Cardiac muscle cell (in vitro differentiated cells and primary cell): ENCODE results near the gene M6PR. TPM values are rescaled to one million over a fixed set of nuclear protein-coding genes. Genes with fewer than 3 reads are reported as not detected.

Source experiments
- DNase-seq, 2 donors: peaks; one replicate each; pipeline versions ENCODE4 v3.0.0 to v3.0.0-alpha.2; 2010 to 2017; ENCODE audit warnings: low read depth in 1 of 2, low spot score in 1 of 2
- H3K27ac ChIP-seq: fragments of 200-600 bp; sonication (generic); 2 replicates; pipeline ENCODE4 v1.5.1; 2016
- H3K27me3 ChIP-seq: fragments of 200-600 bp; sonication (generic); 2 replicates; pipeline ENCODE4 v1.6.0; 2016; ENCODE audit warnings: control low read depth
- H3K36me3 ChIP-seq: fragments of 200-600 bp; sonication (generic); 2 replicates; pipeline ENCODE4 v1.5.1; 2016; ENCODE audit warnings: control low read depth
- H3K4me1 ChIP-seq: fragments of 200-600 bp; sonication (generic); 2 replicates; pipeline ENCODE4 v1.8.1; 2017; ENCODE audit warnings: low read depth, mild to moderate bottlenecking, mixed run types
- H3K4me3 ChIP-seq: fragments of 200-600 bp; sonication (generic); 2 replicates; pipeline ENCODE4 v1.5.1; 2016; ENCODE audit warnings: mild to moderate bottlenecking
- H3K9me3 ChIP-seq: fragments of 200-600 bp; sonication (generic); 2 replicates; pipeline ENCODE4 v1.5.1; 2017; ENCODE audit warnings: low read depth, mild to moderate bottlenecking, control low read depth
- polyA plus RNA-seq: library from polyadenylated mRNA; unstranded; fragments of >200 nt; fragmentation: Nextera tagmentation; extraction: Ambion mirVana; gene quantifications from 2 replicates; pipeline ENCODE4 v1.2.1, GENCODE V29; 2016
- total RNA-seq: library from RNA; depleted of rRNA; stranded (reverse); fragments of >200 nt; gene quantifications from 2 replicates; pipeline ENCODE4 v1.2.3, GENCODE V29; 2016
- TF ChIP-seq, protein P1 (sequence below): IDR thresholded peaks from 2 replicates; pipeline ENCODE4 v1.5.1; 2012; ENCODE audit warnings: low read depth, mild to moderate bottlenecking, low read length

Gene M6PR
- total and polyA plus RNA-seq, 2 experiments from 2014 or later: 91.2 to 108 TPM

DNA sequence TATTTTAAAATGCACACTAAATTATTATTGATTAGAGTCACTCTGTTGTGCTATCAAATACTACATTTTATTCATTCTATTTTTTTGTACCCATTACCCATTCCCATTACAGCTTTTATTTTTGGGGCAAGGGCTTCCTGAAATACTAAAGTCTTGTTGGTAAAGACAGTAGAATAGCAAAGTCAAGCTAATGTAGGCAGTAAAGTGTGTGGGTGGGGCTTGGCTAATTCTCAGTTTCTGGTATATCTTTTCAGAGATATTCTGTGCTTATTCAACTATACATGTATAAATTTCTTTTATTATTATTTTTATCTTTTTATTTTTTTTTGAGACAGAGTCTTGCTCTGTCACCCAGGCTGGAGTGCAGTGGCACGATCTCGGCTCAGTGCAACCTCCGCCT, 57.5 kb downstream of the M6PR start:
- no peak for DNase-seq
- Histone ChIP-seq H3K27ac (no peak overlapping the region), H3K36me3 (no peaks in the 10 kb centered on the region), H3K4me1 (no peaks in the 10 kb centered on the region), H3K4me3 (no peak overlapping the region), H3K27me3 (no peaks in the 10 kb centered on the region), H3K9me3 (no peaks in the 10 kb centered on the region)
- TF ChIP-seq, protein P1, sequence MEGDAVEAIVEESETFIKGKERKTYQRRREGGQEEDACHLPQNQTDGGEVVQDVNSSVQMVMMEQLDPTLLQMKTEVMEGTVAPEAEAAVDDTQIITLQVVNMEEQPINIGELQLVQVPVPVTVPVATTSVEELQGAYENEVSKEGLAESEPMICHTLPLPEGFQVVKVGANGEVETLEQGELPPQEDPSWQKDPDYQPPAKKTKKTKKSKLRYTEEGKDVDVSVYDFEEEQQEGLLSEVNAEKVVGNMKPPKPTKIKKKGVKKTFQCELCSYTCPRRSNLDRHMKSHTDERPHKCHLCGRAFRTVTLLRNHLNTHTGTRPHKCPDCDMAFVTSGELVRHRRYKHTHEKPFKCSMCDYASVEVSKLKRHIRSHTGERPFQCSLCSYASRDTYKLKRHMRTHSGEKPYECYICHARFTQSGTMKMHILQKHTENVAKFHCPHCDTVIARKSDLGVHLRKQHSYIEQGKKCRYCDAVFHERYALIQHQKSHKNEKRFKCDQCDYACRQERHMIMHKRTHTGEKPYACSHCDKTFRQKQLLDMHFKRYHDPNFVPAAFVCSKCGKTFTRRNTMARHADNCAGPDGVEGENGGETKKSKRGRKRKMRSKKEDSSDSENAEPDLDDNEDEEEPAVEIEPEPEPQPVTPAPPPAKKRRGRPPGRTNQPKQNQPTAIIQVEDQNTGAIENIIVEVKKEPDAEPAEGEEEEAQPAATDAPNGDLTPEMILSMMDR: no peak

Other genes starting within 250 kb of the M6PR start
- 0.04 TPM in 1 of 2 replicates, not detected in the other for gene A2ML1, start 127.0 kb downstream of the M6PR start, total RNA-seq
- not detected in 2 replicates for gene A2ML1, start 127.0 kb downstream of the M6PR start, polyA plus RNA-seq
- gene PHC1, start 35.1 kb downstream of the M6PR start, total RNA-seq: 44.3 and 51.7 TPM in 2 replicates
- gene PHC1, start 35.1 kb downstream of the M6PR start, polyA plus RNA-seq: 37.5 and 47.0 TPM in 2 replicates
- gene KLRG1, start 39.9 kb upstream of the M6PR start, total RNA-seq: 5.6 and 8.5 TPM in 2 replicates
- 13.1 and 15.6 TPM in 2 replicates for gene KLRG1, start 39.9 kb upstream of the M6PR start, polyA plus RNA-seq
- gene A2M, start 166.3 kb upstream of the M6PR start, total RNA-seq: 63.5 and 91.9 TPM in 2 replicates
- 57.8 and 104 TPM in 2 replicates for gene A2M, start 166.3 kb upstream of the M6PR start, polyA plus RNA-seq